Suppressor macrophage treated with lipopolysaccharide for 1 hour (primary cell): ENCODE measurements around the gene BIRC6.
A peak's percentile ranks its signal among the peaks of the same experiment; 100 is the strongest.
"Not testable (repeated sequence)": the region's sequence is repeated elsewhere in the genome, so short reads cannot be mapped to it uniquely, and the experiment has no call there.

Experiments
- DNase-seq, 3 donors: peaks; one replicate each; pipeline ENCODE4 v3.0.0-alpha.2; 2020 to 2022

The BIRC6 gene

GRCh38 chr2:32356681-32357317, at the start of gene BIRC6:
TSS of gene BIRC6 (plus strand) at chr2:32357023. CDS start at chr2:32357162, 139 bp downstream.
- peak; percentile 98 to 99 (median 98) for DNase-seq

DNA sequence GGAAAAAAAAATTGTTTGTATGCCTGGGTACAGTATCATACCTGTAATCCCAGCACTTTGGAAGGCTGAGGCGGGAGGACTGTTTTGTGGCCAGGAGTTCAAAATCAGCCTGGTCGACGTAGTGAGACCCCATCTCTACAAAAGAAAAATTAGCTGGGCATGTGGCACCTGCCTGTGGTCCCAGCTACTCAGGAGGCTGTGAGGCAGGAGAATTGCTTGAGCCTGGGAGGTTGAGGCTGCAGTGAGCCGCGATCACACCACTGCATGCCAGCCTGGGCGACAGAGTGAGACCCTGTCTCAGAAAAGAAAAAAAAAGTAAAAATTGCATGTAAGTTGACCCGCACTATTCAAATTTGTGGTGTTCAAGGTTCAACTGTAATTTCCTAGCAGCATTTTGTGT, 46.2 kb upstream of the BIRC6 start:
- no peak for DNase-seq

DNA sequence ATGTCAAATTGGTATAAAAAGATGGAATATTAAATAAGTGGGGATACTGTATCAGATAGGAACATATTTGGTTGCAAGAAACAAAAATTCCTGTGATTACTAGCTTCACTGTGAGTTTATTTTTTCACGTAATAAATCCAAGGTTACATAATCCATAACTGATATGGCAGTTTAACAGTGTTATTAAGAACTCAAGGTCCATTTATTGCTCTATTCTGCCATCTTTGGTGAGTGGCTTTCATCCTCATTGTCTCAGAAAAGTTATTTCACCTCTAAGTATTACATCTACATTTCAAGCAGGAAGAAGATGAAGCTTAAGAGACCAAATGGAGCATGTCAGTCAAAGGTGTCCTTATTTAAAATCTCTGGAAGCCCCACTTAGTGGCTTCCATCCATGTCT, 41.9 kb upstream of the BIRC6 start:
- DNase-seq: no peak

DNA sequence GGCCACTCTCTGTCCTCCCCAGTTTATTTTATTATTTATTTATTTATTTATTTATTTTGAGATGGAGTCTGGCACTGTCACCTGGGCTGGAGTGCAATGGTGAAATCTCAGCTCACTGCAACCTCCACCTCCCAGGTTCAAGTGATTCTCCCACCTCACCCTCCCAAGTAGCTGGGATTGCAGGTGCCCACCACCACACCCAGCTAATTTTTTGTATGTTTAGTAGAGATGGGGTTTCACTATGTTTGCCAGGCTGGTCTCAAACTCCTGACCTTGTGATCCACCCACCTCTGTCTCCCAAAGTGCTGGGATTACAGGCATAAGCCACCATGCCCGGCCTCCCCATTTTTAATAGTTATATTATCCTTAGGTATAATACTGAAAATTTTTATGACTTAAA, 28.1 kb upstream of the BIRC6 start:
- DNase-seq: not testable (repeated sequence)

DNA sequence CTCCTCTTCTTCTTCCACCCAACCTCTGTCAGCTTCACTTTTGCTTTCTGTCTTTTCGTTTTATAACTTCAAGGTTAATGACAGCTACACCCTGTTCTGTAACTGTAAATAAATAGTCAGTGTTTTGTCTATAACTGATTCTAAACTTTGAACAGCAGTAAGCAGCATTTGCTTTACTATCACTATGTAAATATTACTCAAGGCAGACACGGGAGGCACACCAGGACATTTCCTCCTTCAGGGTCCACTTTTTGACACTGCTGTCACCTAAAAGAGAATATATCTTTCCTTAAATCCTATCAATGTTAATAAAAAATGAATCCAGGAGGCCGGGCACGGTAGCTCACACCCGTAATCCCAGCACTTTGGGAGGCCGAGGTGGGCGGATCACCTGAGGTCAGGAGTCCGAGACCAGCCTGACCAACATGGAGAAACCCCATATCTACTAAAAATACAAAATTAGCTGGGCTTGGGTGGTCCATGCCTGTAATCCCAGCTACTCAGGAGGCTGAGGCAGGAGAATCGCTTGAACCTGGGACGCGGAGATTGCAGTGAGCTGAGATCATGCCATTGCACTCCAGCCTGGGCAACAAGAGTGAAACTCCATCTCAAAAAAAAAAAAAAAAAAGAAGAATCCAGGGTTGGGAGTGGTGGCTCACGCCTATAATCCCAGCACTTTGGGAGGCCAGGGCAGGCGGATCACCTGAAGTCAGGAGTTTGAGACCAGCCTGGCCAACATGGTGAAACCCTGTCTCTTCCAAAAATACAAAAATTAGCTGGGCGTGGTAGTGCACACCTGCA, 27.4 kb upstream of the BIRC6 start:
- not testable (repeated sequence) for DNase-seq

- DNase-seq: no peak
These were observed 26.7 kb upstream of the BIRC6 start for GRCh38 chr2:32330136-32330535.

DNA sequence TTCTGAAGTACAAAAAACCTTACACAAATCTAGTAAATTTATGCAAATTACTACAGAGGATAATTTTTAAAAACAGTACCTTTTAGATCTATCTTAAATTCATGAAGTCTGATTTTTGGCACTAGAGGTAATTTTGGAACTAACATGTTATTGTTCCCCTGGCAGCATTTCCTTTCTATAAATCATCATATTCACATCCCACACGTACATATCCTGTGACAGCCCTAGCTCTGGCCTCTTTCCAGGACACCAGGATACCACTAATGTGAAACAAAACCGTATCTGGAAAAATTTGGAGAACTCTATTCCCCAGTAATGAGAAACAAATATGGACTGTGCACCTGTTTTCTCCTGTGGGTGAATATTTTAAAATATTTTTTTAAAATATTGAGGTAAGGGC, 14.0 kb upstream of the BIRC6 start:
- DNase-seq: no peak

- not testable (repeated sequence) for DNase-seq
These were observed 6.0 kb upstream of the BIRC6 start for GRCh38 chr2:32350797-32351196.

GRCh38 chr2:32355976-32356680, 695 bp upstream of the BIRC6 start:
- DNase-seq: no peak

DNA sequence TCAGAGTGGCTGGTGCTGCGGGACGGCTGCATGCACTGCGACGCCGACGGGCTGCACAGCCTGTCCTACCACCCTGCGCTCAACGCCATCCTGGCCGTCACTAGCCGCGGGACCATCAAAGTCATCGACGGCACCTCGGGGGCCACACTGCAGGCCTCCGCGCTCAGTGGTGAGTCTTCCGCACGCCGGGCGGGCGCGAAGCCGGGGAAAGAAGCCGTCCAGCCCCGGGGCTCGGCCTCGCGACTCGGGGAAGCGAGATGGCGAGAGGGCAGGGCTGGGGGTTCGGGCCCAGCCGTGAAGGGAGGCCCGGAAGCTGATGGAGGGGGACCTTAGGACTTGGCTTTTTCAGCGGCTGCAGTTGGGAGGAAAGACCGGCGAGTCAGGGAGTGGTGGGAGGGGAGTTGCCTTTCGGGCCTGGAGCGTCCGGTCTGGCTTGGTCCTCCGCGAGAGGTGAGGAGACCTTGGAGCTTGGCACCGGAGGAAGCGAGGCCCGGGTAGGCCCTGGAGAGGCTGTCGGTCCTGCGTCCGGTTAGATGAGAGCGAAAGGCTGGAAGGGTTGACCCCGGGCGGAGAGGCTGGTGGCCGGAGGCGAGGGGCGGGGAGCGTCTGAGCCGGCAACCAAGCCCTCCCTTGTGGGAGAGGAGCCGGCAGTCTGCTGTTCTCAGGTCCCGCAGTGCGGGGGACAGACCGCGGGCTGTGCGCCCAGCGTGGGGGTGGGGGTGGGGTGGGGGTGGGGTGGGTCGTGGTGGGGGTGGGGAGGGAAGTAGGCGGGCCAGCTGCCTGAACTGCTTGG, 691 bp downstream of the BIRC6 start:
- DNase-seq: peak; percentile 36 to 59 (median 43)

GRCh38 chr2:32358111-32358482, 1.3 kb downstream of the BIRC6 start:
- DNase-seq: peak in 2 of 3 donors; percentile 12 to 21

GRCh38 chr2:32360416-32360815, 3.6 kb downstream of the BIRC6 start:
- DNase-seq: peak; percentile 22 to 55 (median 46)

GRCh38 chr2:32362997-32363396, 6.2 kb downstream of the BIRC6 start:
- DNase-seq: not testable (repeated sequence)

DNA sequence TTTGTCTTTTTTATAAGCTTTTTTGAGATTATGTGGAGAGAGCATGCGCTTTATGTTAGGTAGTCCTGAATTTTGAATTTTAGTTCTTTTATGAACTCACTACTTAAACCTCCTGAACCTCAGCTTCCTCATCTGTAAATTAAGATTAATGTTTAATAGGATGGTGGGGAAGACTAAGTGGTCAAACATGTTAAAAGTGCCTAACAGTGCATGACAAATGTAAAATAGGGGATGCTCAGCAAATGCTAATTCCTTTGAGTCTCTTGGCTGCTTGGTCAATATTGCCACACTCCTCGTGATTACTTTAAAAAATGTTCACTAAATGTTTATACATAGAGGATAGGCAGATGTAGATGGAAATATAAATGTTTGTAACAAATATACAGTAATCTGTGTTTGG, 6.8 kb downstream of the BIRC6 start:
- DNase-seq: no peak

- peak in 1 of 3 donors; percentile 16 for DNase-seq
These were observed 7.5 kb downstream of the BIRC6 start for GRCh38 chr2:32364290-32364689.

DNA sequence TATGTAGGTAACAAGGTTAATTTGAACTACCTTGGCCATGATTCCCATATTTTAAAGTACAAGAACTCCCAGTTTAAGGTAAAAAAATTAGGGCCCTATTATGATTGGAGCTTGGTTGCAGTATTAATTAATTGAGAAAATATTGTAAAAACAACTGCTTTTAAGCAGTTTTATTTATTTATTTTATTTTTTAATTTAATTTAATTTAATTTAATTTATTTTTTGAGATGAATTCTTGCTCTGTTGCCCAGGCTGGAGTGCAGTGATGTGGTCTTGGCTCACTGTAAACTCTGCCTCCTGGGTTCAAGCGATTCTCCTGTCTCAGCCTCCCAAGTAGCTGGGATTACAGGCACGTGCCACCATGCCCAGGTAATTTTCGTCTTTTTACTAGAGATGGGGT, 8.9 kb downstream of the BIRC6 start:
- DNase-seq: not testable (repeated sequence)

- DNase-seq: no peak
These were observed 9.8 kb downstream of the BIRC6 start for GRCh38 chr2:32366595-32366994.

GRCh38 chr2:32369222-32369621, 12.4 kb downstream of the BIRC6 start:
- no peak for DNase-seq

- DNase-seq: not testable (repeated sequence)
These were observed 14.1 kb downstream of the BIRC6 start for GRCh38 chr2:32370942-32371341.

- DNase-seq: no peak
These were observed 15.8 kb downstream of the BIRC6 start for GRCh38 chr2:32372519-32373182.

DNA sequence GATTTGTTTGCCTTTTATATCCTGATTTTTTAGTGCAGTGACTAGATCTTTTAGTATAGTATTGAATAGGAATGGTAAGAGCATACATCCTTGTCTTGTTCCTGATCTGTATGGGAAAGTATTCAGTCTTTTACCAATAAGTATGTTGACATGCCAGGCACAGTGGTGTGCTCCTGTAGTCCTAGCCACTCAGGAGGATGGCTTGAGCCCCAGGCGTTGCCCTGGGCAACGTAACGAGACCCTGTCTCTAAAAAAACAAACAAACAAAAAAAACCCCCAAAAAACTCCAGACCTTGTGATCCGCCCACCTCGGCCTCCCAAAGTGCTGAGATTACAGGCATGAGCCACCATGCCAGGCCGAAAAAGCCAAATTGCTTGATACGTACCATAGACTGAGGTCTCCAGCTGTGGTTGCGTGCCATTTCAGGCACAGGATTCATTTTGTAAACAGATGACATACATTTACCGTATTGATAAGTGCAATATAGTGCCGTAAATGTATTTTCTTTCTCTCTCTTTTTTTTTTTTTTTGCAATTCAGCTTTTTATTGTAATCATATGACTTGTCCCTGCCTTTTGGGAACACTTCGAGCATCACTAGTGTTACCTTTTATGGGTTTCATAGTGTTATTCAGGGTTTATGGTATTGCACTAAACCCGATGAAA, 18.5 kb downstream of the BIRC6 start:
- no peak for DNase-seq

DNA sequence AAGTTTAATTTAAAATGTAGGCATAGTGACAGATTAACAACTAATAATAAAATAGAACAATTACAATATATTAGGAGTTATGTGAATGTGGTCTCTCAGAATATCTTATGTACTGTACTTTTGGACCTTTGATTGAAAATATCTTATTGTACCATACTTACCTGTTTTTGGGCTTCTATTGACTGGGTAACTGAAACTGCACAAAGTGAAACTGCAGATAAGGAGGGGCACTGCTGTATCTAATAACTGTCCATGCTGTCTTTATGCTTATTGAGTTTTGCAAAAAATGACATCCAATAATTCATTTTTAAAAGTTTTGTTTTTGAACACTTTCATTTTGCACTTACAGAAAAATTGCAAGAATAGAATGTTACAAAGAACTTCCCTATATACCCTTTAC, 19.9 kb downstream of the BIRC6 start:
- no peak for DNase-seq
